Activated naive CD4-positive, alpha-beta T cell (primary cell): ENCODE results near the gene STUB1.
"Not testable (repeated sequence)": the region's sequence is repeated elsewhere in the genome, so short reads cannot be mapped to it uniquely, and the experiment has no call there.

ENCODE experiments used
- DNase-seq, 4 experiments: peaks; one replicate each; lab custom pipeline; 2025; lab: John Stamatoyannopoulos, UW

STUB1 gene

GRCh38 chr16:678858-679813, 1.1 kb upstream of the STUB1 start:
- DNase-seq = peak in 2 of 4 experiments; percentile 46 to 62

GRCh38 chr16:680625-680945, 375 bp downstream of the STUB1 start:
- no peak for DNase-seq

GRCh38 chr16:680967-681745, 946 bp downstream of the STUB1 start:
- no peak for DNase-seq

- no peak for DNase-seq
Measured at GRCh38 chr16:681746-682427, 1.7 kb downstream of the STUB1 start.

- DNase-seq = no peak
Measured at GRCh38 chr16:682493-683395, 2.5 kb downstream of the STUB1 start.

GRCh38 chr16:683396-684070, 3.3 kb downstream of the STUB1 start:
- no peak for DNase-seq

GRCh38 chr16:684071-684794, 4.0 kb downstream of the STUB1 start, which contains the start of gene JMJD8:
Gene JMJD8, minus strand, starts transcription at chr16:684334. Its CDS starts 15 bp downstream, at chr16:684319.
- peak; percentile 86 to 94 (median 91) for DNase-seq

- no peak for DNase-seq
Measured at GRCh38 chr16:684961-685696, 4.9 kb downstream of the STUB1 start.

GRCh38 chr16:685967-686366, 5.8 kb downstream of the STUB1 start:
- DNase-seq = no peak

- DNase-seq = no peak
Measured at GRCh38 chr16:686459-687260, 6.5 kb downstream of the STUB1 start.

- no peak for DNase-seq
Measured at GRCh38 chr16:687499-687898, 7.3 kb downstream of the STUB1 start.

- no peak for DNase-seq
Measured at GRCh38 chr16:689175-689897, 9.1 kb downstream of the STUB1 start.

GRCh38 chr16:691242-691641, 11.0 kb downstream of the STUB1 start:
- not testable (repeated sequence) for DNase-seq

- DNase-seq = no peak
Measured at GRCh38 chr16:692356-693108, 12.3 kb downstream of the STUB1 start.

- DNase-seq = no peak
Measured at GRCh38 chr16:693364-693763, 13.2 kb downstream of the STUB1 start.

GRCh38 chr16:693766-694165, 13.6 kb downstream of the STUB1 start:
- DNase-seq = peak in 1 of 4 experiments; percentile 28
